ENCODE measurements around the gene KRTAP2-3. TPM values are rescaled to one million over a fixed set of nuclear protein-coding genes. Genes with fewer than 3 reads are reported as not detected.

KRTAP2-3 gene
- total and polyA plus RNA-seq, 10 of the 15 experiments (the other 5 are each of a cell fraction or from before 2014, with no cell fraction given): not detected

GRCh38 chr17:41024697-41025096 lies 35.2 kb downstream of the KRTAP2-3 start:
- ChIA-PET POLR2A (no interaction called here), CTCF (no interaction called here), SMC1A (ENCODE audit: uncharacterized antibody, unreplicated experiment) (no interaction called here), RAD21 (ENCODE audit: unreplicated experiment) (no interaction called here)
- DNase-seq (ENCODE audit: low read depth, low spot score) (no peak), FAIRE-seq (no peak), ATAC-seq (no peak)
- in situ Hi-C loops (cut with MboI): no loop called here
- intact Hi-C loops (cut with micrococcal nuclease; ENCODE audit: unreplicated experiment): no loop called here
- Histone ChIP-seq H2AFZ (ENCODE audit: control insufficient read depth, low read depth, low read length) (no peak overlapping the region), H3K79me2 (ENCODE audit: control insufficient read depth, insufficient read depth, low read length) (no peaks in the 10 kb centered on the region), H3K9me3 (replicated peaks; ENCODE audit: control insufficient read depth, insufficient read depth, low read length) (no peaks in the 10 kb centered on the region), H4K20me1 (ENCODE audit: control insufficient read depth, insufficient read depth) (no peaks in the 10 kb centered on the region), H3K27ac (ENCODE audit: control insufficient read depth, insufficient read depth) (no peak overlapping the region), H3K9ac (ENCODE audit: control insufficient read depth, insufficient read depth, low read length) (no peak overlapping the region), H3K27me3 (replicated peaks in 1 of 2; ENCODE audit: control insufficient read depth in 2 of 2, insufficient read depth in 2 of 2, low read length in 1 of 2) (0 out of 4 replicates have a peak, but pooled peaks cover 0 to 3% of the 10 kb centered on the region in 2 experiments), H3K4me1 (ENCODE audit: control insufficient read depth, insufficient read depth, low read length) (no peaks in the 10 kb centered on the region), H3K4me2 (ENCODE audit: control insufficient read depth, insufficient read depth) (no peak overlapping the region), H3K36me3 (ENCODE audit: control insufficient read depth in 2 of 2, insufficient read depth in 2 of 2, low read length in 1 of 2) (no peaks in the 10 kb centered on the region), H3K4me3 (no peak overlapping the region)
- no peak for TF ChIP-seq E2F4 (IDR thresholded peaks at IDR 0.05; ENCODE audit: low read depth, low read length)
- WGBS (ENCODE audit: insufficient coverage, insufficient replicate concordance, low lambda C conversion rate, missing lambda C conversion rate): 19% methylated on average over 3 of the region's 3 CpGs
- no TSS peak for BruUV-seq (replicated peaks)

- Histone ChIP-seq H3K79me2 (ENCODE audit: control insufficient read depth, insufficient read depth, low read length) (no peaks in the 10 kb centered on the region), H2AFZ (ENCODE audit: control insufficient read depth, low read depth, low read length) (no peak overlapping the region), H3K4me3 (no peak overlapping the region), H3K9ac (ENCODE audit: control insufficient read depth, insufficient read depth, low read length) (no peak overlapping the region), H3K27ac (ENCODE audit: control insufficient read depth, insufficient read depth) (no peak overlapping the region), H3K36me3 (ENCODE audit: control insufficient read depth in 2 of 2, insufficient read depth in 2 of 2, low read length in 1 of 2) (no peaks in the 10 kb centered on the region), H3K4me1 (ENCODE audit: control insufficient read depth, insufficient read depth, low read length) (no peaks in the 10 kb centered on the region), H4K20me1 (ENCODE audit: control insufficient read depth, insufficient read depth) (no peaks in the 10 kb centered on the region), H3K27me3 (replicated peaks in 1 of 2; ENCODE audit: control insufficient read depth in 2 of 2, insufficient read depth in 2 of 2, low read length in 1 of 2) (no peaks in the 10 kb centered on the region), H3K4me2 (ENCODE audit: control insufficient read depth, insufficient read depth) (no peak overlapping the region), H3K9me3 (replicated peaks; ENCODE audit: control insufficient read depth, insufficient read depth, low read length) (no peaks in the 10 kb centered on the region)
- POLR2A ChIA-PET: no interaction called here
- DNase-seq (ENCODE audit: low read depth, low spot score): no peak
- CTCF ChIA-PET: interaction anchor here (1.2 kb wide), 1 partner anchor 9 kb away, joined by 3 read pairs; the partner anchor contains the start of gene KRTAP1-4
- TF ChIP-seq PBX3 (IDR thresholded peaks at IDR 0.05; ENCODE audit: insufficient replicate concordance, low read depth, low read length) (no peak), POLR2A (IDR thresholded peaks at IDR 0.05; ENCODE audit: low read depth, low read length) (no peak), ZBTB40 (IDR thresholded peaks at IDR 0.05; ENCODE audit: borderline replicate concordance) (no peak), ZBTB4 (CRISPR knock-in tag; IDR thresholded peaks at IDR 0.05) (no peak), CREM (IDR thresholded peaks at IDR 0.05; ENCODE audit: low read depth) (no peak), HCFC1 (IDR thresholded peaks at IDR 0.05; ENCODE audit: low read length) (no peak)
- RAD21 ChIA-PET (ENCODE audit: unreplicated experiment): no interaction called here
- BruUV-seq (replicated peaks): no TSS peak
- intact Hi-C loops (cut with micrococcal nuclease; ENCODE audit: unreplicated experiment) (no loop called here), in situ Hi-C loops (cut with MboI) (no loop called here)
- no peak for FAIRE-seq
- SMC1A ChIA-PET (ENCODE audit: uncharacterized antibody, unreplicated experiment): interaction anchor here (0.8 to 1.3 kb wide), 2 partner anchors 9 to 36 kb away, joined by 3 read pairs; partner anchors contain the start of gene KRT40
- no peak for ATAC-seq
These were observed 39.6 kb downstream of the KRTAP2-3 start for GRCh38 chr17:41020336-41020735.

Measured in GM12878 (cell line).